Measurements from ENCODE around the gene COL19A1. TPM values are rescaled to one million over a fixed set of nuclear protein-coding genes. Genes with fewer than 3 reads are reported as not detected.

The COL19A1 gene
- polyA plus RNA-seq, 1 donor (not counting 4 experiments of a cell fraction or from before 2014, with no cell fraction given), result not detected

GRCh38 chr6:70171236-70171635, 304.9 kb downstream of the COL19A1 start:
- DNase-seq (ENCODE audit: low read depth, low spot score) (no peak), FAIRE-seq (no peak)
- no peak for TF ChIP-seq EZH2 (IDR thresholded peaks at IDR 0.05; ENCODE audit: low read length)
- no peak for TF ChIP-seq CTCF (optimal IDR thresholded peaks at IDR 0.05 in 1 of 3, IDR thresholded peaks at IDR 0.05 in 1 of 3, conservative IDR thresholded peaks at IDR 0.05 in 1 of 3; ENCODE audit: extremely low read depth in 1 of 3, insufficient read depth in 2 of 3, low read length in 3 of 3)

GRCh38 chr6:70172252-70172651, 305.9 kb downstream of the COL19A1 start:
- H3K9me1 ChIP-seq (ENCODE audit: control insufficient read depth, extremely low read depth, insufficient read depth, low read length), result no peaks in the 10 kb centered on the region
- H3K9me3 ChIP-seq (ENCODE audit: control insufficient read depth, low read depth, low read length), result no peaks in the 10 kb centered on the region
- H3K4me1 ChIP-seq (ENCODE audit: control insufficient read depth, extremely low read depth, insufficient read depth, low read length), result no peaks in the 10 kb centered on the region
- TF ChIP-seq CTCF (optimal IDR thresholded peaks at IDR 0.05 in 1 of 3, IDR thresholded peaks at IDR 0.05 in 1 of 3, conservative IDR thresholded peaks at IDR 0.05 in 1 of 3; ENCODE audit: extremely low read depth in 1 of 3, insufficient read depth in 2 of 3, low read length in 3 of 3) (no peak), EZH2 (IDR thresholded peaks at IDR 0.05; ENCODE audit: low read length) (no peak)
- H3K27me3 ChIP-seq (ENCODE audit: control insufficient read depth, extremely low read depth, insufficient read depth, low read length), result no peaks in the 10 kb centered on the region
- H3K79me2 ChIP-seq (ENCODE audit: control insufficient read depth, insufficient read depth, low read length), result no peaks in the 10 kb centered on the region
- H2AFZ ChIP-seq (ENCODE audit: control insufficient read depth, low read length), result no peak overlapping the region
- H3K4me2 ChIP-seq (ENCODE audit: control insufficient read depth, extremely low read depth, insufficient read depth, low read depth, low read length), result no peak overlapping the region
- H3K4me3 ChIP-seq (ENCODE audit: control insufficient read depth in 2 of 3, extremely low read depth in 1 of 3, insufficient read depth in 2 of 3, low read depth in 1 of 3, low read length in 3 of 3), result no peak overlapping the region
- H3K27ac ChIP-seq (ENCODE audit: control insufficient read depth, insufficient read depth, low read length), result no peak overlapping the region
- H4K20me1 ChIP-seq (ENCODE audit: control insufficient read depth, extremely low read depth, insufficient read depth, low read length), result no peaks in the 10 kb centered on the region
- FAIRE-seq (no peak), DNase-seq (ENCODE audit: low read depth, low spot score) (no peak)
- no peak overlapping the region for H3K9ac ChIP-seq (ENCODE audit: control insufficient read depth, extremely low read depth, insufficient read depth, low read length)
- no peaks in the 10 kb centered on the region for H3K36me3 ChIP-seq (ENCODE audit: control insufficient read depth in 2 of 2, extremely low read depth in 1 of 2, insufficient read depth in 2 of 2, low read length in 2 of 2)
- dilution Hi-C loops (cut with MboI; ENCODE audit: extremely low pct_ligation_motif_present, low sequenced_read_pairs), result no loop called here

More at GRCh38 chr6:70171236-70171635, 304.9 kb downstream of the COL19A1 start:
- Histone ChIP-seq H4K20me1 (ENCODE audit: control insufficient read depth, extremely low read depth, insufficient read depth, low read length) (no peaks in the 10 kb centered on the region), H3K9me3 (ENCODE audit: control insufficient read depth, low read depth, low read length) (no peaks in the 10 kb centered on the region), H3K27ac (ENCODE audit: control insufficient read depth, insufficient read depth, low read length) (no peak overlapping the region), H3K9me1 (ENCODE audit: control insufficient read depth, extremely low read depth, insufficient read depth, low read length) (no peaks in the 10 kb centered on the region), H3K79me2 (ENCODE audit: control insufficient read depth, insufficient read depth, low read length) (no peaks in the 10 kb centered on the region), H3K9ac (ENCODE audit: control insufficient read depth, extremely low read depth, insufficient read depth, low read length) (no peak overlapping the region), H3K36me3 (ENCODE audit: control insufficient read depth in 2 of 2, extremely low read depth in 1 of 2, insufficient read depth in 2 of 2, low read length in 2 of 2) (no peaks in the 10 kb centered on the region), H3K4me1 (ENCODE audit: control insufficient read depth, extremely low read depth, insufficient read depth, low read length) (no peaks in the 10 kb centered on the region), H2AFZ (ENCODE audit: control insufficient read depth, low read length) (no peak overlapping the region), H3K4me3 (ENCODE audit: control insufficient read depth in 2 of 3, extremely low read depth in 1 of 3, insufficient read depth in 2 of 3, low read depth in 1 of 3, low read length in 3 of 3) (no peak overlapping the region), H3K4me2 (ENCODE audit: control insufficient read depth, extremely low read depth, insufficient read depth, low read depth, low read length) (no peak overlapping the region), H3K27me3 (ENCODE audit: control insufficient read depth, extremely low read depth, insufficient read depth, low read length) (no peaks in the 10 kb centered on the region)
- dilution Hi-C loops (cut with MboI; ENCODE audit: extremely low pct_ligation_motif_present, low sequenced_read_pairs), result no loop called here

All from keratinocyte (primary cell).